Measurements from ENCODE around the gene CAPZA2. TPM values are rescaled to one million over a fixed set of nuclear protein-coding genes. Genes with fewer than 3 reads are reported as not detected.
A peak's percentile ranks its signal among the peaks of the same experiment; 100 is the strongest.
"Not testable (repeated sequence)": the region's sequence is repeated elsewhere in the genome, so short reads cannot be mapped to it uniquely, and the experiment has no call there.

The CAPZA2 gene
- total RNA-seq (2014; rRNA removed; shearing (Covaris generic)) = 157 and 250 TPM in 2 replicates

DNA sequence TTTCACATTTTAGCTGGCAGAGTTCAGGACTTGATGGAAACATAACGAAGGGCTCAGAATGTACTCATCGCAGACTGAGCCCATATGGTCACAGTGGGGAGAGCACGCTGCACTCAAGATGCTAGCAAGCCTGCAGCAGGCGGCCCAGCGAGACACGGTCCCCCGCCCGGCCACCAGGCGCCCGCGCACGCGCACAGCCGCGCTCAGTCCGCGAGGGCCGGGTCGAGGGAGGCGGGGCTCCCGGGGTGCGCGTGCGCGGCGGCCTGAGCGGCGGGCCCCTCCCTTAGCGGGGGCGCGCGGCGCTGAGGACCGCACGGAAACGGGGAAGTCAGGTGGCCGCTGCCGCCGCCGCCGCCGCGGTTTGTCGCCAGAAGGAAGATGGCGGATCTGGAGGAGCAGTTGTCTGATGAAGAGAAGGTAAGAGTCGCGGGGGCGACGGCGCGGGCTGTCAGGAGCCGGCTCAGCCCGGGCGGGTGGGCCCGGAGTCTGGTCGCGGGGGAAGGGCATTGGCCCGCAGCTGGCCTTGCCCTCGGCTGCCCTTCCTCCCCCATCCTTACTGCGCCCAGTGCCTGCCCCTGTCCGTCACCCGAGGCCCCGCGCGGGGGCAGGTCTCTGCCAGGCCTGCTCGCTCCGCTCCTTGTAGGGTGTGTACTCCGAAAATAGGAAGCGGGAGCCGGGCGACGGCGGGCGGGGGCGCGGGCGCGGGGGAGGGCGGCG is at the start of gene CAPZA2:
Gene CAPZA2, plus strand, starts transcription at position 354 of the 717 bp plus-strand sequence. Its CDS starts 25 bp downstream, at position 379.
- H3K9me3 ChIP-seq (replicated peaks) = no peaks in the 10 kb centered on the region
- peaks cover 5% of the 10 kb centered on the region for H3K4me1 ChIP-seq (replicated peaks)
- peaks cover 3% of the 10 kb centered on the region for H3K36me3 ChIP-seq
- H3K27me3 ChIP-seq (replicated peaks) = no peaks in the 10 kb centered on the region
- H3K27ac ChIP-seq = peak within 1 kb of the TSS; percentile 85
- peak within 1 kb of the TSS; percentile 100 for H3K4me3 ChIP-seq
- peak; percentile 91 to 96 for DNase-seq (ENCODE audit: low read depth in 1 of 2, low spot score in 2 of 2)

DNA sequence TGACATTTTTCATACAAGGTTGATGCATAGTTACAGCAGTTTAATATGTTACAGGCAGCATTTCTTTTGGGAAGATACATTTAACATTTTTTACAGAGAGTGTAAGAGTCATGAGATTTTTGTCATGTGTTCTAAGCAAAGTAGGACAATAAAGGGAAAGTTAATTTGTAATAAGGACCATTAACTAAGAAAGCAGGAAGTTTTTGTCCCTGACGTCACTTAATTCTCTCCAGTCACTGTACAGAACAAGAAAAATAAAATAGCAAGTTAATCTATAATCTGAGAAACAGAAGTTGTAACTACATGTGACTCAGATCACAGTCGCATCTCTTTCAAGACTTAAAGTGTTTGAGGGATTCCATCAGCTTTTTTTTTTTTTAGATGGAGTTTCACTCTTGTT is 49.5 kb upstream of the CAPZA2 start:
- Histone ChIP-seq H3K36me3 (no peaks in the 10 kb centered on the region), H3K4me1 (replicated peaks) (no peaks in the 10 kb centered on the region), H3K4me3 (no peak overlapping the region), H3K9me3 (replicated peaks) (no peaks in the 10 kb centered on the region), H3K27me3 (replicated peaks) (peaks cover 7% of the 10 kb centered on the region), H3K27ac (no peak overlapping the region)
- DNase-seq (ENCODE audit: low read depth in 1 of 2, low spot score in 2 of 2) = no peak

DNA sequence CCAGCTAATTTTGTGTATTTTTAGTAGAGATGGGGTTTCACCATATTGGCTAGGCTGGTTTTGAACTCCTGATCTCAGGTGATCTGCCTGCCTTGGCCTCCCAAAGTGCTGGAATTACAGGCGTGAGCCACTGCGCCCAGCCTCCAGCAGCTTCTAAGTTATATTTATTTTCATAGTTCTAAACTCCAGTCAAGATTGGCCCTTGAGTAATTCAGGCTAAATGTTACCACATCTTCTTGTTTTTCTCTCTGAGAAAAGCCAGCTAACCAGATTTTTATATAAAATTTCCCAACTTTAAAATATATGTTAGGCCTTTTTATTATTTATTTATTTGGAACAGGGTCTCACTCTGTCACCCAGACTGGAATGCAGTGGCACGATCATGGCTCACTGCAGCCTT is 49.0 kb upstream of the CAPZA2 start:
- H3K4me3 ChIP-seq; H3K36me3 ChIP-seq; H3K4me1 ChIP-seq (replicated peaks); H3K9me3 ChIP-seq (replicated peaks); H3K27me3 ChIP-seq (replicated peaks); H3K27ac ChIP-seq; DNase-seq (ENCODE audit: low read depth in 1 of 2, low spot score in 2 of 2): not testable (repeated sequence)

DNA sequence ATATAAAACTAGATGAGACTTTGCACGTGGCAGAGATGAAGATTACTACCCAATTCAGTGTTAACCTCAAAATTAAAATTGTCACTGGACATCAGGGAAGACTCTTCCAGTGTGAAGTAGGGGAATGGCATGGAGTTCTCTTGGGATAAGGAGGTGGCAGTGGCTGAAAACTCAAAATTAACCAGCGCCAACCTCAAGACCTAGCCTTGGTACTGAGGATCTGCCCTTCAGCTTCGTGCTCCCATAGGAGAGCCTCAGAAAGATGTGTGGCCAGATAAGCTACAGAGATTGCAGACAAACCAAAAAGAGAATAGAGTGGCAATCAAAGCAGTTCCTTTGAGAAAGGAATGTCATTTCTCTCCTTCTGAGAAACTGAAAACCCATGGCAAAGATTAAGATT is 47.3 kb upstream of the CAPZA2 start:
- Histone ChIP-seq H3K9me3 (replicated peaks) (no peaks in the 10 kb centered on the region), H3K4me3 (no peak overlapping the region), H3K27me3 (replicated peaks) (peaks cover 7% of the 10 kb centered on the region), H3K27ac (no peak overlapping the region), H3K36me3 (no peaks in the 10 kb centered on the region), H3K4me1 (replicated peaks) (no peaks in the 10 kb centered on the region)
- no peak for DNase-seq (ENCODE audit: low read depth in 1 of 2, low spot score in 2 of 2)

DNA sequence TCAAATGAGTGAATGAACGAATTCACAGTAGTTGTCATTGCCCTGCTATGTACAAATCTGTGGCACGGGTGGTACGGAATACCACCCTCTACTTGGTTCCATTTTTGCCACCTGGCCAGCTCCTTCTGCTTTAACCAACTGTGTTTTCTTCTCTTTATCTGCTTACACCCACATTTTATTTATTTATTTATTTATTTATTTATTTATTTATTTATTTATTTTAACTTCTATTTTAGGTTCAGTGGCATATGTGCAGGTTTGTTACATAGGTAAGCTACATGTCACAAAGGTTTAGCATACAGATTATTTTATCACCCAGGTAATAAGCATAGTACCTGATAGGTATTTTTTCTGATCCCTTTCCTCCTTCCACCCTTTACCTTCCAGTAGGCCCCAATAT is 42.2 kb upstream of the CAPZA2 start:
- Histone ChIP-seq H3K27ac (no peak overlapping the region), H3K4me3 (no peak overlapping the region), H3K36me3 (no peaks in the 10 kb centered on the region), H3K9me3 (replicated peaks) (no peaks in the 10 kb centered on the region), H3K4me1 (replicated peaks) (no peaks in the 10 kb centered on the region), H3K27me3 (replicated peaks) (peaks cover 7% of the 10 kb centered on the region)
- DNase-seq (ENCODE audit: low read depth in 1 of 2, low spot score in 2 of 2) = no peak

DNA sequence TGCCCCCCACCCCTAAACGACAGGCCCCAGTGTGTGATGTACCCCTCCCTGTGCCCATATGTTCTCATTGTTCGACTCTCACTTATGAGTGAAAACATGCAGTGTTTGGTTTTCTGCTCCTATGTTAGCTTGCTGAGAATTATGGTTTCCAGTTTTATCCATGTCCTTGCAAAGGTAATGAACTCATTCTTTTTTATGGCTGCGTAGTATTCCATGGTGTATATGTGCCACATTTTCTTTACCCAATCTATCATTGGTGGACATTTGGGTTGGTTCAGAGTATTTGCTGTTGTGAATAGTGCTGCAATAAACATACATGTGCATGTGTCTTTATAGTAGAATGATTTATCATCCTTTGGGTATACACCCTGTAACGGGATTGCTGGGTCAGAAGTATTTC is 40.7 kb upstream of the CAPZA2 start:
- H3K27ac ChIP-seq; H3K4me1 ChIP-seq (replicated peaks); H3K27me3 ChIP-seq (replicated peaks); H3K4me3 ChIP-seq; DNase-seq (ENCODE audit: low read depth in 1 of 2, low spot score in 2 of 2); H3K9me3 ChIP-seq (replicated peaks); H3K36me3 ChIP-seq: not testable (repeated sequence)

DNA sequence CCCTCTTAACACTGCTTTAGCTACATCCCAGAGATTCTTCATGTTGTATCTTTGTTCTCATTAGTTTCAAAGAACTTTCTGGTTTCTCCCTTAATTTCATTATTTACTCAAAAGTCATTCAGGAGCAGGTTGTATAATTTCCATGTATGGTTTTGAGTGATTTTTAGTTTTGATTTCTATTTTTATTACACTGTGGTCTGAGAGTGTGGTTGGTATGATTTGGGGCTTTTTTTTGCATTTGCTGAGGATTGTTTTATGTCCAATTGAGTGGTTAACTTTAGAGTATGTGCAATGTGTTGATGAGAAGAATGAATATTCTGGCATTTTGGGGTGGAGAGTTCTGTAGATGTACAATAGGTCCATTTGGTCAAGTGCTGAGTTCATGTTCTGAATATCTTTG is 37.9 kb upstream of the CAPZA2 start:
- DNase-seq (ENCODE audit: low read depth in 1 of 2, low spot score in 2 of 2) = no peak
- Histone ChIP-seq H3K4me3 (no peak overlapping the region), H3K27me3 (replicated peaks) (no peaks in the 10 kb centered on the region), H3K36me3 (no peaks in the 10 kb centered on the region), H3K4me1 (replicated peaks) (no peaks in the 10 kb centered on the region), H3K27ac (no peak overlapping the region), H3K9me3 (replicated peaks) (no peaks in the 10 kb centered on the region)

DNA sequence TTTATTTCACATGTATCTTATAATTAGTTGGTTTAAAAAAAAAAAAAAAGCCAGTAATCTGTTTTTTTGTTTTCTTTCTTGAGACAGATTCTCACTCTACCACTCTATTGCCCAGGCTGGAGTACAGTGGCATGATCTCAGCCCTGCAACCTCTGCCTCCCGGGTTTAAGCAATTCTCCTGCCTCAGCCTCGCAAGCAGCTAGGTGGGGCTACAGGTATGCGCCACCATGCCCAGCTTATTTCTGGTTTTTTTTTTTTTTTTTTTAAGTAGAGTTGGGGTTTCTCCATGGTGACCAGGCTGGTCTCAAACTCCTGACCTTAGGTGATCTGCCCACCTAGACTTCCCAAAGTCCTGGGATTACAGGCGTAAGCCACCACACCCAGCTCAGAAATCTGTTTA is 34.1 kb upstream of the CAPZA2 start:
- Histone ChIP-seq H3K9me3 (replicated peaks) (no peaks in the 10 kb centered on the region), H3K27ac (no peak overlapping the region), H3K36me3 (no peaks in the 10 kb centered on the region), H3K4me3 (no peak overlapping the region), H3K4me1 (replicated peaks) (no peaks in the 10 kb centered on the region), H3K27me3 (replicated peaks) (no peaks in the 10 kb centered on the region)
- DNase-seq (ENCODE audit: low read depth in 1 of 2, low spot score in 2 of 2) = no peak

DNA sequence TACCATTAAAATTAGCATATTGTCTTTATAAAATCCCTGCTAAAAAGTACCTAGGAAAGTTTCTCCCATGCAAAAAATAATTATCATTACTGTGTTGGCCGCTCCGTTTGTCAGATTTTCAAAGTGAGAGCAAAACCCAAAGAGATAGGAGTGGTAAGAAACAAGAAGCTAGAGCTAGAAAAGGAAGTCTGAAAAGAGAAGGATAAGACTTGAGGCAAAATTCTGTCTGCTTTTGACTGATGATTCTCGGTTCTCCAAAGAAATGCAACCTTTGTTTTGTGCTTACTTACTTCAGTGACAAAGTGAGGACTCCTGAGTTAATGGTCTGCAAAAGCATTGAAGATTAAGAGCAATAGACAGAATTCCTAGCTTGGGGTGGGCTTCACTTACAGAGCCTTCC is 33.3 kb upstream of the CAPZA2 start:
- Histone ChIP-seq H3K27me3 (replicated peaks) (no peaks in the 10 kb centered on the region), H3K27ac (no peak overlapping the region), H3K4me1 (replicated peaks) (no peaks in the 10 kb centered on the region), H3K36me3 (no peaks in the 10 kb centered on the region), H3K9me3 (replicated peaks) (no peaks in the 10 kb centered on the region), H3K4me3 (no peak overlapping the region)
- no peak for DNase-seq (ENCODE audit: low read depth in 1 of 2, low spot score in 2 of 2)

DNA sequence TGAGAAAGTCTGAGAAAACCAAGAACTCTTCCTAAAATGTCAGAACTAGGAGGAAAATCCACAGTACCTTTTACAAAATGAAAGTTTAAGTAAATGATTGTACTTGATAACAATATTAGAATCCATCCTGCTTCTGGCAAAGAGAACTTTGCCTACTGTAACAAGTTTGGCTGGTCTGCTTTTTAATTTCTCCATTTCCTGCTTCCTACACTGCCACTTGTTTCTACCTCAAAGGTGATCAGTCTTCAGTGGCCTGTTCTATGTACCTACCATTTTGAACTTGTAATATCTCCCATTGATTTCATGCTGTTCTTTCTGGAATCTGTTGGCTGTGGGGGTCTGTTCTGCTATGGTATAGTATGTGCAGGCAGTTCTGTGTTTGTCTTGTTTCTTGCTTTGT is 32.9 kb upstream of the CAPZA2 start:
- Histone ChIP-seq H3K4me1 (replicated peaks) (no peaks in the 10 kb centered on the region), H3K27ac (no peak overlapping the region), H3K27me3 (replicated peaks) (no peaks in the 10 kb centered on the region), H3K36me3 (no peaks in the 10 kb centered on the region), H3K4me3 (no peak overlapping the region), H3K9me3 (replicated peaks) (no peaks in the 10 kb centered on the region)
- DNase-seq (ENCODE audit: low read depth in 1 of 2, low spot score in 2 of 2) = no peak

DNA sequence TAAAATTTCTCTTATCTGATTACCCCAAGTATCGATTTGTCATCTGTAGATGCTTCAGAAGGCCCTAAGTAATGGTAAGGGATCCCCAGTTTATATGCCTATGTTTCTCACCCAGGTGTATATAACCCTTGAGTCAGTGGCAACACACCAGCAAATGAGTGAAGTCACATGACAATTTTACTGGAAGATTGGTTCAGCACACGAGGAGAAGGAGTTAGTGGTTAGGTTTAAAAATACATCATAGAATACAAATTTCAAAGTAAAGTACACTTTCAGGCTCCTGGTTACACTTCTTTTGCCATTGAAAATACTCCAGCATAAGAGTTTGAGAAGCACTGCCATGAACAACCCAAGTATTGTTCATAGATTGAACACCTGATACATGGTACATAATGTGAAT is 29.7 kb upstream of the CAPZA2 start:
- no peak for DNase-seq (ENCODE audit: low read depth in 1 of 2, low spot score in 2 of 2)
- Histone ChIP-seq H3K36me3 (no peaks in the 10 kb centered on the region), H3K4me3 (no peak overlapping the region), H3K27me3 (replicated peaks) (no peaks in the 10 kb centered on the region), H3K4me1 (replicated peaks) (no peaks in the 10 kb centered on the region), H3K27ac (no peak overlapping the region), H3K9me3 (replicated peaks) (no peaks in the 10 kb centered on the region)

DNA sequence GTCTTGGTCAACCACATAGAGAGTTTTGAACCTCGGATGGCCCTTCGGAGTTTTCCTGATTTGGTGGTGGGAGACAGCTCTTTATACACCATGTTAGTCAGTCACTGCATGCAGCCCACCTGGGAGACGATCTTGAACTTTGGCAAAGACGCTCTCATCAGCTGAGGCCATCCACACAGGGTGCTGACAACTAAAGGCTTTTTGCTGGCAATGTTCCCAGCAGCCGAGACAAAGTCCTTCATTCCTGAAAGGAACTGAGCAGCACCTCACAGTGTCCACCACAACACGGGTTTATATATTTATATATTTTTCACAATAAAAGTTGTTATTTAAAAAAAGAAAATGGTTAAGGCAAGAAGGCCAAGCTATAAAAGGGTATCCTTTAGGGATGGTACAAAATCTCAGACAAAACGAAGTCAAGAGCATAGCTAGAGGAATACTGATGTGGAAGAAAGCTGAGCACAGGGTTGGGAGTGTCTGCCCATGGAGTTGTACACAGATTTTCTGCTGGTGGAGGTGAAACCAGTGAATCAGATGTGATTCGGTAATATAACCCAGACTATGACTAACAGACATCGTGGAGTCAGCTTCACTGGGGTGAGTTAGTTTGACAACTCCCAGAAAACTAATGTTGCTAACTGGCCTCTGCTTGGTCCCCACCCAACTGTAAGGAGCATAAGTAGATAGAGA is 27.4 kb upstream of the CAPZA2 start:
- no peak overlapping the region for H3K27ac ChIP-seq
- no peaks in the 10 kb centered on the region for H3K4me1 ChIP-seq (replicated peaks)
- no peak for DNase-seq (ENCODE audit: low read depth in 1 of 2, low spot score in 2 of 2)
- no peaks in the 10 kb centered on the region for H3K9me3 ChIP-seq (replicated peaks)
- no peak overlapping the region for H3K4me3 ChIP-seq
- no peaks in the 10 kb centered on the region for H3K27me3 ChIP-seq (replicated peaks)
- no peaks in the 10 kb centered on the region for H3K36me3 ChIP-seq

DNA sequence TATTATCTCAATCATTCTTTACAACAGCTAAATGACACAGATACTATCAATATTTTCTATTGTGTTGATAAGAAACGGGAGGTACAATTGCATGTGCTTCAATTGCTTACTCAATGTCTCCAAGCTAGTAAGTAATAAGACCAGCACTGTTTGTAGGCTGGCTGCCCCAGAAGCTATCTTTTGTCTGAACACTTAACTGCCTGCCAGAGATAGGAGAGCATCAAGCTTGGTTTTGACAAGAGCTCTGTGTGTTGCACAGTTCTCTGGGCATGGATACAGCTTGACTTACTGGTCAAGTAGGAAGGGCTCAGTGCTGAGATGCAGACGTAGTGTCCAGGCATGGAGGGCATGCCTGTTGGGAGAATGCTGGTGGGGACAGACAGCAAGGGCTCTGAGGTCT is 26.3 kb upstream of the CAPZA2 start:
- no peaks in the 10 kb centered on the region for H3K9me3 ChIP-seq (replicated peaks)
- DNase-seq (ENCODE audit: low read depth in 1 of 2, low spot score in 2 of 2) = no peak
- H3K4me3 ChIP-seq = no peak overlapping the region
- H3K4me1 ChIP-seq (replicated peaks) = no peaks in the 10 kb centered on the region
- no peak overlapping the region for H3K27ac ChIP-seq
- no peaks in the 10 kb centered on the region for H3K27me3 ChIP-seq (replicated peaks)
- no peaks in the 10 kb centered on the region for H3K36me3 ChIP-seq

DNA sequence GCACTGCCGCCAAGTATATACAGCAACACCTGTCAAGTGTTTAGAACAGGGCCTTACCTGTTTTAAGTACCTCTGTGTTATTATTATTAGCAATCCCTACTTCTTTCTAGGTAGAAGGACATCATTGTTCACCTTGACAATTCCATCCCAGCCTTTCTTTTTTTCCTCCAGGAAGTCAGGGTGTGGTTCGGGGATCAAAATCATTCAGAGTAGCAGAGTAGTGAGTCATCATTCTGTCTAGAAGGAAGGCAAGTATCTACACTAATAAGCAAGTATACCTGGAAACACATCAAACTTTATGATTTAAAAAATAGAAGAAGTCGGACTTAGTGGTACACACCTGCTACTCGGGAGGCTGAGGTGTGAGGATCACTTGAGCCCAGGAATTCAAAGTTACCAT is 25.5 kb upstream of the CAPZA2 start:
- Histone ChIP-seq H3K9me3 (replicated peaks) (no peaks in the 10 kb centered on the region), H3K4me1 (replicated peaks) (no peaks in the 10 kb centered on the region), H3K27me3 (replicated peaks) (no peaks in the 10 kb centered on the region), H3K36me3 (no peaks in the 10 kb centered on the region), H3K4me3 (no peak overlapping the region), H3K27ac (no peak overlapping the region)
- no peak for DNase-seq (ENCODE audit: low read depth in 1 of 2, low spot score in 2 of 2)
